ENCODE data around the gene LYPD6B.

DNA sequence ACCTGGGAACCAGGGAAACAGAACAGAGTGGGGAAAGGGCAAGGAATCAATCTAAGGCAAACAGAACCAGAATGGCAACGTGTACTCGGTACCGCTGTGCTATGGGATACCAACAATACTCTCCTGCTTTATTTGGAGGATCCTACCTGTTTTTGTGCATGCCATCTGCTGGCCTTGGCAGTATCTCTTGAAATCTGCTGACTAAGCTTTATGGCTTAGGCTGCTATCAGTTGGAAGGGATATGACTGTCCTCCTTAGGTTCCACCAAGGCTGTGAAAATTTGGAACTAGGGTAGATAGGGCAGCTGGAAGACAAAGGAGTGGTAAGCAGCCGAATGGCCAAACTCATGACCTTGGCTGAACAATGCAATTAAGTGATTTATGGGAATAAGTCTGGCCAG lies 220.6 kb downstream of the LYPD6B start:
- TF ChIP-seq CTCF (IDR thresholded peaks at IDR 0.05; ENCODE audit: low read length) (no peak), EZH2 (IDR thresholded peaks at IDR 0.05; ENCODE audit: borderline replicate concordance, low read length) (no peak)

Data from OCI-LY1 (cell line).